Tibial nerve (tissue), 4 donors: Measurements from ENCODE around the gene PTPDC1.

Experiments
- EP300 ChIP-seq, 2 donors: sonication (generic); formaldehyde crosslinking; IDR thresholded peaks; one replicate each; pipeline ENCODE4 v1.6.1; 2017; ENCODE audit warnings: antibody characterized with exemption in 2 of 2, mild to moderate bottlenecking in 1 of 2
- POLR2A ChIP-seq, 2 donors: fragments of 450-650 bp; IDR thresholded peaks; one replicate each; pipeline ENCODE4 v1.6.1; 2017; ENCODE audit warnings: antibody characterized with exemption in 2 of 2, mild to moderate bottlenecking in 2 of 2, moderate library complexity in 2 of 2
- TF ChIP-seq, protein P1 (sequence below), 5 experiments: fragments of 200-600 bp in 3 of 5; fragments of 450-650 bp in 2 of 5; sonication (generic) in 3 of 5; IDR thresholded peaks; one replicate each; pipeline ENCODE4 v1.5.1; 2016 to 2019; ENCODE audit warnings: antibody characterized with exemption in 5 of 5, mild to moderate bottlenecking in 3 of 5, moderate library complexity in 2 of 5

GRCh38 chr9:94112716-94113465, 28.6 kb downstream of the PTPDC1 start:
- TF ChIP-seq, protein P1, sequence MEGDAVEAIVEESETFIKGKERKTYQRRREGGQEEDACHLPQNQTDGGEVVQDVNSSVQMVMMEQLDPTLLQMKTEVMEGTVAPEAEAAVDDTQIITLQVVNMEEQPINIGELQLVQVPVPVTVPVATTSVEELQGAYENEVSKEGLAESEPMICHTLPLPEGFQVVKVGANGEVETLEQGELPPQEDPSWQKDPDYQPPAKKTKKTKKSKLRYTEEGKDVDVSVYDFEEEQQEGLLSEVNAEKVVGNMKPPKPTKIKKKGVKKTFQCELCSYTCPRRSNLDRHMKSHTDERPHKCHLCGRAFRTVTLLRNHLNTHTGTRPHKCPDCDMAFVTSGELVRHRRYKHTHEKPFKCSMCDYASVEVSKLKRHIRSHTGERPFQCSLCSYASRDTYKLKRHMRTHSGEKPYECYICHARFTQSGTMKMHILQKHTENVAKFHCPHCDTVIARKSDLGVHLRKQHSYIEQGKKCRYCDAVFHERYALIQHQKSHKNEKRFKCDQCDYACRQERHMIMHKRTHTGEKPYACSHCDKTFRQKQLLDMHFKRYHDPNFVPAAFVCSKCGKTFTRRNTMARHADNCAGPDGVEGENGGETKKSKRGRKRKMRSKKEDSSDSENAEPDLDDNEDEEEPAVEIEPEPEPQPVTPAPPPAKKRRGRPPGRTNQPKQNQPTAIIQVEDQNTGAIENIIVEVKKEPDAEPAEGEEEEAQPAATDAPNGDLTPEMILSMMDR (IDR thresholded peaks at IDR 0.05) = no peak
- TF ChIP-seq EP300 (IDR thresholded peaks at IDR 0.05) (no peak), POLR2A (IDR thresholded peaks at IDR 0.05) (no peak)
